H1 (cell line): ENCODE measurements around the gene HES2. TPM values are rescaled to one million over a fixed set of nuclear protein-coding genes. Genes with fewer than 3 reads are reported as not detected.
A peak's percentile ranks its signal among the peaks of the same experiment; 100 is the strongest.

Experiments used
- HDAC6 ChIP-seq: IDR thresholded peaks from one replicate; pipeline ENCODE4 v1.7.1; 2012; ENCODE audit warnings: low read depth, mild to moderate bottlenecking, inconsistent platforms, low read length, moderate library complexity
- POLR2AphosphoS5 ChIP-seq: IDR thresholded peaks from 2 replicates; pipeline ENCODE4 v1.6.1; 2011; ENCODE audit warnings: low read depth, low read length
- TBP ChIP-seq: IDR thresholded peaks from 2 replicates; pipeline ENCODE4 v1.6.1; 2011; ENCODE audit warnings: low read depth, low read length, improper control_type of control experiment
- polyA plus RNA-seq, 7 experiments: library from polyadenylated mRNA; depleted of rRNA in 3 of 7; stranded (reverse) in 5 of 7; unstranded in 2 of 7; fragments of >200 nt in 5 of 7; fragments of 200-250 nt in 2 of 7; gene quantifications; 1 replicate in 5 of 7; 2 replicates in 1 of 7; 4 replicates in 1 of 7; pipeline versions ENCODE4 v1.2.1 to v1.2.3, GENCODE V29; 2011 to 2013; ENCODE audit warnings: missing spikeins in 2 of 7, mixed read lengths in 2 of 7
- total RNA-seq: library from RNA; stranded (reverse); fragmentation: NEBNext Ultra II Directional; extraction: Animal tissue kit (Norgen Biotek cat#: 25700); gene quantifications from 2 replicates; pipeline ENCODE4 v1.2.1, GENCODE V29; 2021

Gene HES2
- total and polyA plus RNA-seq, 2 of the 8 experiments (the other 6 are each of a cell fraction or from before 2014, with no cell fraction given): 0.15 to 0.53 TPM

DNA sequence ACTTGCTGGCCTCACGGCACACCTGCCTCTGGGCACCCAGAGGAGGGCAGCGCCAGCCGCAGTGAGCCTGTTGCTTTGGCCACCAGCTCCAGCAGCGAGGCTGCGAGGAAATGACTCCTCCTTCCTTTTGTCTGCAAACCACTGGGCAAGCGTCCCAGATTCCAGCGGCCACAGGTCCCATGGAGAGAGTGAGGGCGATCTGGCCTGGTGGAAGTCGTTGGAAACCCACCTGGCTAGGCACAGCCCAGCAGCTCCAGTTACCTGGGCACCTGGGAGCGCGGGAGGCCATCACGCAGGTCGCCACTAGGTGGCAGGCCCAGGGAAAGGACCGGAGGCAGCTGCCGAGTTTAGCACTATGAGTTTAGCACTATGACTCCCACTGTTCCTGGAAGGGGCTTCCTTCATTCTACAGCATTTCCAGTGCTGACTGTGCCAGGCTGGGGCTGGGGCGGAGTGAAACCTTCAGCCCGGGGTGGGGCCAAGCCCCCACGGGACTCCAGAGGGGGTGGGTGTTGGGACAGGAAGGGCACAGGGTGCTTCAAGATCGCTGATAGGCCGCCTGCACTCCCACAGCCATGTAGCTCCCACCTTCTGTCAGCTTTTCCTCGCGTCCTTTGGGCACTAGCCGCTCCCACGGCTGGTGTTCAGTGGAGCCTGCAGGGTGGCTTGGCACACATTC is 3.7 kb upstream of the HES2 start (continued):
- TF ChIP-seq HDAC6 (no peak), TBP (peak; percentile 32; the same call in 1 of the 2 replicates), POLR2AphosphoS5 (no peak)
